Measurements from ENCODE around the gene SLC30A7. TPM values are rescaled to one million over a fixed set of nuclear protein-coding genes. Genes with fewer than 3 reads are reported as not detected.
"Not testable (repeated sequence)": the region's sequence is repeated elsewhere in the genome, so short reads cannot be mapped to it uniquely, and the experiment has no call there.

The SLC30A7 gene, protein sequence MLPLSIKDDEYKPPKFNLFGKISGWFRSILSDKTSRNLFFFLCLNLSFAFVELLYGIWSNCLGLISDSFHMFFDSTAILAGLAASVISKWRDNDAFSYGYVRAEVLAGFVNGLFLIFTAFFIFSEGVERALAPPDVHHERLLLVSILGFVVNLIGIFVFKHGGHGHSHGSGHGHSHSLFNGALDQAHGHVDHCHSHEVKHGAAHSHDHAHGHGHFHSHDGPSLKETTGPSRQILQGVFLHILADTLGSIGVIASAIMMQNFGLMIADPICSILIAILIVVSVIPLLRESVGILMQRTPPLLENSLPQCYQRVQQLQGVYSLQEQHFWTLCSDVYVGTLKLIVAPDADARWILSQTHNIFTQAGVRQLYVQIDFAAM
- 19.5 TPM in 2 replicates for total RNA-seq (2014; rRNA removed; shearing (Covaris generic))

- Histone ChIP-seq H3K4me3 (ENCODE audit: insufficient read depth, low read depth, low read length) (peak within 1 kb of the TSS; percentile 96), H3K27me3 (ENCODE audit: control insufficient read depth, insufficient read depth, low read length) (no peaks in the 10 kb centered on the region), H3K36me3 (replicated peaks; ENCODE audit: control insufficient read depth, insufficient read depth, low read length) (peaks cover 7% of the 10 kb centered on the region)
- peak; percentile 90 for DNase-seq
These were observed at the start of gene SLC30A7 for GRCh38 chr1:100895540-100896480. Gene SLC30A7, plus strand, starts transcription at chr1:100896090. Its CDS starts 173 bp downstream, at chr1:100896263.

DNA sequence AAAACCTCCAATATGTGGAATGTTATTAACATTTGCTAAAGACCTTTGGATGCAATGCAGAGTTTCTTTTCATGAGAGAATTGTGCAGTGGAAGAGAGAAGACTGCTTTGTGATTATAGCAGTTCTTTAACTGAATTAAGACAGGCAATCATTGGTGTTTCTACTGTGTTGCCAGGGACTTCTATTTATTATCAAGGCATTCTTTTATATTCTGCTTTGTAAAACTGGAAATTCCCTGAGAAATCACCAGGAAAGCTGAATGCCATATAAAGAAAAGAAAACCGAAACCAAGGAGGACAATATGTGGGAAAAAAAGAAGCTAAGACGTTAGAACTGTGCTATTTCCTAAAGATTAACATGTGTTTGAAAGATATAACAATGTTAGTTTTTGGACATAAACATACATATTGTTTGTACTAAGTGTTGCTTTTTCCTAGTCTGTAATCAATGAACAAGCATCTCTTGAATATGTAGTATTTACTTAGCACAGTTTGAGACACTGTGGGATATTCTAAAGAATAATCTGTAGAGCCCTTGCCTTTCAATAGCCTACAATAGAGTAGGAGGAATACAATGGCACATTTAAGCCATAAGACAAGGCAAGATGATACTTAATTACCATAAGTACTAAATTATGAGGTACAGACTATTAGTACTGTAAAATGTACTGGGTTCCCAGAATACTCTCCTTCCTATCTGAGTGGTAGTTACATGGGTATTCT lies 48.4 kb upstream of the SLC30A7 start:
- DNase-seq = no peak
- no peak overlapping the region for H3K4me3 ChIP-seq (ENCODE audit: insufficient read depth, low read depth, low read length)
- H3K27me3 ChIP-seq (ENCODE audit: control insufficient read depth, insufficient read depth, low read length) = peaks cover 10% of the 10 kb centered on the region; the same call in 1 of the 2 replicates
- H3K36me3 ChIP-seq (replicated peaks; ENCODE audit: control insufficient read depth, insufficient read depth, low read length) = no peaks in the 10 kb centered on the region

DNA sequence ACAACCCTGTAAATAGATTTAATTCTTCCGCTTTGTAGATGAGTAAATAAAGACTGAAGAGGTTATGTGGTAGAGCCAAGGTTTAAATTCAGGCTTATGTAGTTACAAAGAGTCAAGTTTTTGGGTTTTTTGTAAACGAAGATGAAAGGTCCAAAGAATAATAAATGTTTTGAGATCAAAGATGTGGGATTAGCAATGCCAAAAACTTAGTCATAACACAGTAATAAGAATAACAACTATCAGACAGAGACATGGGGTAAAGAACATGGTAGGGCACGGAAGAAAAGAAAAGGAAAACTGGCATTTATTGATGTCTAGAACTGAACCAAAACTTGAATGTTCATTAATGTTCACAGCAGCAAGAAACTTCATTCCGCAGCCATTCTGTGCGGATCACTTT lies 44.2 kb upstream of the SLC30A7 start:
- Histone ChIP-seq H3K4me3 (ENCODE audit: insufficient read depth, low read depth, low read length) (no peak overlapping the region), H3K27me3 (ENCODE audit: control insufficient read depth, insufficient read depth, low read length) (peaks cover 10% of the 10 kb centered on the region; the same call in 1 of the 2 replicates), H3K36me3 (replicated peaks; ENCODE audit: control insufficient read depth, insufficient read depth, low read length) (no peaks in the 10 kb centered on the region)
- DNase-seq = no peak

DNA sequence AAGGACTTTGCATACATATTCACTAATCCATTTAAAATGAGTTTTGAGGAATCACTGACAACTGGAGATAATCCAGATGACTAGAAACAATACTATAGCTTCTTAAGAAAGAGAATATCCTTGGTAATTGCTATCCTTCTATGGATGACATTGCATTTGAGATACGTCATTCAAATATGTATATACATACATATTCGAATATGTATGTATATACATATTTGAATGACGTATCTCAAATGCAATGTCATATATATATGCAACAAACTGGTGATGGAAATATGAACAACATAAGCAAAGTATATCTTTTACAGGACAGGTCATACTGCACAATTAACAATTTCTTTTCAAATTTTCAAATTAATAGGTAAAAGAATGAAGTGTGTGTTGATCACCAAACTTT lies 42.9 kb upstream of the SLC30A7 start:
- no peak overlapping the region for H3K4me3 ChIP-seq (ENCODE audit: insufficient read depth, low read depth, low read length)
- no peak for DNase-seq
- H3K27me3 ChIP-seq (ENCODE audit: control insufficient read depth, insufficient read depth, low read length) = peaks cover 10% of the 10 kb centered on the region; the same call in 1 of the 2 replicates

DNA sequence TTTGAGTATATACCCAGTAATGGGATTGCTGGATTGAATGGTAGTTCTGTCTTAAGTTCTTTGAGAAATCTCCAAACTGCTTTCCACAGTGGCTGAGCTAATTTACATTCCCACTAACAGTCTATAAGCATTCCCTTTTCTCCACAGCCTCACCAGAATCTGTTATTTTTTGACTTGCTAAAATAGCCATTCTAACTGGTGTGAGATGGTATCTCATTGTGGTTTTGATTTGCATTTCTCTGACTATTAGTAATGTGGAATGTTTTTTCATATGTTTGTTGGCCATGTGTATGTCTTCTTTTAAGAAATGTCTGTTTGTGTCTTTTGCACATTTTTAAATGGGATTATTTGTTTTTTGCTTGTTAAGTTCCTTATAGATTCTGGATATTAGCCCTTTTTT lies 40.8 kb upstream of the SLC30A7 start:
- H3K27me3 ChIP-seq (ENCODE audit: control insufficient read depth, insufficient read depth, low read length); DNase-seq; H3K4me3 ChIP-seq (ENCODE audit: insufficient read depth, low read depth, low read length); H3K36me3 ChIP-seq (replicated peaks; ENCODE audit: control insufficient read depth, insufficient read depth, low read length): not testable (repeated sequence)

More for the DNA sequence above, 42.9 kb upstream of the SLC30A7 start:
- H3K36me3 ChIP-seq (replicated peaks; ENCODE audit: control insufficient read depth, insufficient read depth, low read length) = no peaks in the 10 kb centered on the region

DNA sequence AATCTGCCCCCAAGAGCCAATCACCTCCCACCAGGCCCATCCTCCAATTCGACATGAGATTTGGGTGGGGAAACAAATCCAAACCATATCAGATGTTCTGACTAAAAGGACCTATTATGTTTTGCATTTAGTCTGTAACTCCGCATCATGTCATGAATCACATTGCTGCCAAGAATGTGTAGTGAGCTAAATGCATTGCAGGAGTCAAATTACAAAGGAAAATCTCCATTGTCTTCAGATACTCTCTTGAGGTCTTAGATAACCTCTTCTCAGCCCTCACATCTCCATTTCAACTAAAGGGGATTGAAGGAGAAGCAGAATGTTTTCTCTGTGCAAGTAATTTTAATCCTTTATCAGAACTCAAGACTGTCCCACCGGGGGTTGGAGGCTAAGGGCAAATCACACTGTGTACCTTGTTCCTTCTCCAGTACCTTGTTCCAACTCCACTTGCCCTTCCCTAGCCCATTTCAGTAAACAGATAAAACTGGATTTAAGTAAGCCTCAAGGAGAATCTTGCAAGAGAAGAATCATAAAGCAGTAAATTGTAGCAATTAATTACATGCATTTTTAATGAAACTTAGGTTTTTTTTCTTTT lies 35.4 kb upstream of the SLC30A7 start:
- no peak for DNase-seq
- H3K36me3 ChIP-seq (replicated peaks; ENCODE audit: control insufficient read depth, insufficient read depth, low read length) = no peaks in the 10 kb centered on the region
- H3K27me3 ChIP-seq (ENCODE audit: control insufficient read depth, insufficient read depth, low read length) = no peaks in the 10 kb centered on the region; the same call in 1 of the 2 replicates
- no peak overlapping the region for H3K4me3 ChIP-seq (ENCODE audit: insufficient read depth, low read depth, low read length)

DNA sequence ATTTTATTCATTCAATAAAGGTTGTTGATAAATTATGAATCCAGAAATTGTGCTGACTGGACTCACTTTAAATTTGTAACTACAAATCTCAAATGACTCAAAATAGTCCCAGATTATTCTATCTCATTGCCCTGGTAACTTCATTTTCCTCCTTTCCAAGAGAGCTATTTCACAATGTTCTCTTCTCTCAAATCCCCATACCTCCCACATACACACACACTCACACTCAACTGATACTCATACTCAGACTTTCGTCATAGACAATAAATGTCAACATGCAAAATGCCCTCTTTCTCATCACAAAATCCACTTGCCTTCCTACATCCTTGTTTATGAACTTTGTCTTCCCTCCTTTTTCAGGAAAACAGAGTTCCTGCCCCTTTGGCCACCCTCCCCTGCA lies 34.5 kb upstream of the SLC30A7 start:
- Histone ChIP-seq H3K27me3 (ENCODE audit: control insufficient read depth, insufficient read depth, low read length) (no peaks in the 10 kb centered on the region; the same call in 1 of the 2 replicates), H3K36me3 (replicated peaks; ENCODE audit: control insufficient read depth, insufficient read depth, low read length) (no peaks in the 10 kb centered on the region), H3K4me3 (ENCODE audit: insufficient read depth, low read depth, low read length) (no peak overlapping the region)
- DNase-seq = no peak

DNA sequence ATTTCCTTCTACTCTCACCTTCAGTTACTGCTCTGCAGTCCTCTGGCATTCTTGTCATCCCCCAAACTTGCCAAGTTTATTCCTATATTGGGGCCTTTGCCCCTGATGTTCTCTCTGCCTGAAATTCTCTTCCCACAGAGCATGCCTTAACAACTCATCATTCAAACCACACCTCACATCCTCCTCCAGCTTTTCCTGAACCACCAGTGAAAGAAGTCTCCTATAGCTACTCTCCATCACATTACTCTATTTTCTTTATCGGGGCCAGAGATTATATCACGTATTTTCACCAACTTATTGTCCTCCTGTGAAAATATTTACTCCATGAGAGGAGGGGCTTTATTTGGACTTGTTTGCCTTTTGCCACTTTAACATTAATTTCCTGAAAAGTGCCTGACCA lies 33.3 kb upstream of the SLC30A7 start:
- Histone ChIP-seq H3K4me3 (ENCODE audit: insufficient read depth, low read depth, low read length) (no peak overlapping the region), H3K36me3 (replicated peaks; ENCODE audit: control insufficient read depth, insufficient read depth, low read length) (no peaks in the 10 kb centered on the region), H3K27me3 (ENCODE audit: control insufficient read depth, insufficient read depth, low read length) (no peaks in the 10 kb centered on the region; the same call in 1 of the 2 replicates)
- no peak for DNase-seq

- DNase-seq = no peak
These were observed 29.6 kb upstream of the SLC30A7 start for GRCh38 chr1:100866041-100866900.

GRCh38 chr1:100866901-100867206 lies 29.0 kb upstream of the SLC30A7 start:
- no peak for DNase-seq
- Histone ChIP-seq H3K27me3 (ENCODE audit: control insufficient read depth, insufficient read depth, low read length) (no peaks in the 10 kb centered on the region; the same call in 1 of the 2 replicates), H3K36me3 (replicated peaks; ENCODE audit: control insufficient read depth, insufficient read depth, low read length) (no peaks in the 10 kb centered on the region), H3K4me3 (ENCODE audit: insufficient read depth, low read depth, low read length) (no peak overlapping the region)

More at GRCh38 chr1:100866041-100866900, 29.6 kb upstream of the SLC30A7 start:
- H3K4me3 ChIP-seq (ENCODE audit: insufficient read depth, low read depth, low read length) = no peak overlapping the region
- no peaks in the 10 kb centered on the region for H3K36me3 ChIP-seq (replicated peaks; ENCODE audit: control insufficient read depth, insufficient read depth, low read length)
- no peaks in the 10 kb centered on the region; the same call in 1 of the 2 replicates for H3K27me3 ChIP-seq (ENCODE audit: control insufficient read depth, insufficient read depth, low read length)

DNA sequence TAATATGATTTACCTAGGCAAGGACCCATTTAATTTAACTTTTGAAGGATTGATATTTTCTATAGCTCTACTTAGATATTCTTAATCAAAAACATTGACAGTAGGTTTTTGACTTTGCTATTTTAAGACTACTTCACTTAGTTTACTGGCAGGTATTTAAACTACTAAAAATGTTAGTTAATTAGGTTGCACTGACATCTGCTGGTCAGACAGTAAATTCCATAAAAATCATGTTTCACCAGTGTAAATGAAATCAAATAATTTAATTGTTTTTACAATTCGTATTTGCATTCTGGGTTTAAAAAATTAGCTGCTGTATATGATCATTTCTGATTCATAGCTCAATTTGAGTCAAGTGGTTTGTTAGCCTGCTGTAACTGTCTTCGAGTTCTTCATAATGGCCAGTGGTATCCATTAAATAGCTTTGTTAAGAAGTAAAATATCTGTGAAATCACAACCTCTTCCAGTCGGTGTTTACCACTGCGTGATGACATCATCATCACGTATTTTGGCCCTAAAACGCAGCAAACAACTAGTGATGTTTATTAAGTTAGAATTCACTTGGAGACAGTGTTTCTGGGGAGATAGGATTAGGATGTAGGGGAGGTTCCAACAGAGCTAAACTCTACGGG lies 27.4 kb upstream of the SLC30A7 start:
- no peak for DNase-seq
- H3K4me3 ChIP-seq (ENCODE audit: insufficient read depth, low read depth, low read length) = no peak overlapping the region
- no peaks in the 10 kb centered on the region for H3K36me3 ChIP-seq (replicated peaks; ENCODE audit: control insufficient read depth, insufficient read depth, low read length)
- no peaks in the 10 kb centered on the region; the same call in 1 of the 2 replicates for H3K27me3 ChIP-seq (ENCODE audit: control insufficient read depth, insufficient read depth, low read length)

- Histone ChIP-seq H3K36me3 (replicated peaks; ENCODE audit: control insufficient read depth, insufficient read depth, low read length) (no peaks in the 10 kb centered on the region), H3K27me3 (ENCODE audit: control insufficient read depth, insufficient read depth, low read length) (no peaks in the 10 kb centered on the region), H3K4me3 (ENCODE audit: insufficient read depth, low read depth, low read length) (no peak overlapping the region)
- no peak for DNase-seq
These were observed 25.9 kb upstream of the SLC30A7 start for GRCh38 chr1:100869996-100870395.

- Histone ChIP-seq H3K4me3 (ENCODE audit: insufficient read depth, low read depth, low read length) (no peak overlapping the region), H3K27me3 (ENCODE audit: control insufficient read depth, insufficient read depth, low read length) (no peaks in the 10 kb centered on the region), H3K36me3 (replicated peaks; ENCODE audit: control insufficient read depth, insufficient read depth, low read length) (no peaks in the 10 kb centered on the region)
- DNase-seq = no peak
These were observed 21.5 kb upstream of the SLC30A7 start for GRCh38 chr1:100874433-100874832.
